HEK293 (cell line): ENCODE data around the gene TCTN2.

Source experiments
- CTCF ChIA-PET: fragments of 350-600 bp; formaldehyde crosslinking; extraction: SDS; loops from one replicate; lab custom pipeline; 2021; ENCODE audit warnings: antibody characterized with exemption; lab: Yijun Ruan, JAX
- POLR2A ChIA-PET: fragments of 300-600 bp; formaldehyde crosslinking; extraction: SDS; loops from one replicate; lab custom pipeline; 2020; ENCODE audit warnings: antibody characterized with exemption, inconsistent platforms; lab: Yijun Ruan, JAX
- H3K27ac ChIP-seq: fragments of 200-500 bp; sonication (Bioruptor generic); 2 replicates; pipeline ENCODE4 v1.5.1; 2014; ENCODE audit warnings: low read depth, low read length, control low read depth, inconsistent platforms; ENCODE audit errors: extremely low read depth
- H3K36me3 ChIP-seq, 2 experiments: fragments of 200-500 bp in 1 of 2; sonication (Bioruptor generic) in 1 of 2; 1 replicate in 1 of 2; 2 replicates in 1 of 2; pipeline ENCODE4 v1.5.1; 2014 to 2017; ENCODE audit warnings: inconsistent platforms in 2 of 2, low read length in 2 of 2; ENCODE audit not compliant: control insufficient read depth in 2 of 2, insufficient read depth in 1 of 2
- H3K4me1 ChIP-seq: fragments of 200-500 bp; sonication (Bioruptor generic); 2 replicates; pipeline ENCODE4 v1.5.1; 2014; ENCODE audit warnings: mild to moderate bottlenecking, low read length, inconsistent platforms; ENCODE audit not compliant: control insufficient read depth, insufficient read depth
- H3K4me3 ChIP-seq: 2 replicates; pipeline ENCODE4 v1.5.1; 2011; ENCODE audit warnings: low read depth, mild to moderate bottlenecking, control low read depth, low read length, moderate library complexity
- H3K9me3 ChIP-seq: fragments of 200-500 bp; sonication (Bioruptor generic); 2 replicates; pipeline ENCODE4 v1.5.1; 2014; ENCODE audit warnings: low read depth, low read length, inconsistent platforms; ENCODE audit not compliant: control insufficient read depth, insufficient read depth
- EGR2 ChIP-seq: fragments of 450-650 bp; formaldehyde crosslinking; IDR thresholded peaks from 2 replicates; pipeline ENCODE4 v1.5.1; 2016; ENCODE audit warnings: low read depth, missing biosample characterization, missing genetic modification characterization
- SP7 ChIP-seq: fragments of 450-650 bp; formaldehyde crosslinking; IDR thresholded peaks from 2 replicates; pipeline ENCODE4 v1.5.1; 2016; ENCODE audit warnings: missing biosample characterization, missing genetic modification characterization
- ZFP37 ChIP-seq: fragments of 450-650 bp; formaldehyde crosslinking; IDR thresholded peaks from 2 replicates; pipeline ENCODE4 v1.5.1; 2016; ENCODE audit warnings: missing biosample characterization, missing genetic modification characterization
- ZFP41 ChIP-seq: fragments of 450-650 bp; formaldehyde crosslinking; IDR thresholded peaks from 2 replicates; pipeline ENCODE4 v1.5.1; 2016; ENCODE audit warnings: missing biosample characterization, missing genetic modification characterization, borderline replicate concordance
- ZFP69B ChIP-seq: fragments of 450-650 bp; formaldehyde crosslinking; IDR thresholded peaks from 2 replicates; pipeline ENCODE4 v1.5.1; 2016; ENCODE audit warnings: missing biosample characterization, missing genetic modification characterization
- ZNF112 ChIP-seq: fragments of 450-650 bp; formaldehyde crosslinking; IDR thresholded peaks from 2 replicates; pipeline ENCODE4 v1.5.0; 2017; ENCODE audit warnings: missing biosample characterization, missing genetic modification characterization
- ZNF114 ChIP-seq: fragments of 450-650 bp; formaldehyde crosslinking; IDR thresholded peaks from 2 replicates; pipeline ENCODE4 v1.5.0; 2017; ENCODE audit warnings: missing biosample characterization, missing genetic modification characterization
- ZNF121 ChIP-seq: fragments of 450-650 bp; formaldehyde crosslinking; IDR thresholded peaks from 2 replicates; pipeline ENCODE4 v1.5.1; 2016; ENCODE audit warnings: missing biosample characterization, missing genetic modification characterization
- ZNF146 ChIP-seq: fragments of 450-650 bp; formaldehyde crosslinking; IDR thresholded peaks from 2 replicates; pipeline ENCODE4 v1.5.1; 2016; ENCODE audit warnings: missing biosample characterization, missing genetic modification characterization
- ZNF239 ChIP-seq: fragments of 450-650 bp; formaldehyde crosslinking; IDR thresholded peaks from 2 replicates; pipeline ENCODE4 v1.5.1; 2016; ENCODE audit warnings: missing biosample characterization, missing genetic modification characterization
- ZNF324 ChIP-seq: fragments of 450-650 bp; formaldehyde crosslinking; IDR thresholded peaks from 2 replicates; pipeline ENCODE4 v1.5.1; 2016; ENCODE audit warnings: missing biosample characterization, missing genetic modification characterization
- ZNF366 ChIP-seq: fragments of 450-650 bp; formaldehyde crosslinking; conservative IDR thresholded peaks from 2 replicates; pipeline ENCODE4 v1.5.1; 2016; ENCODE audit warnings: missing biosample characterization, missing genetic modification characterization
- ZNF529 ChIP-seq: fragments of 450-650 bp; formaldehyde crosslinking; IDR thresholded peaks from 2 replicates; pipeline ENCODE4 v1.5.1; 2017; ENCODE audit warnings: missing genetic modification characterization, missing biosample characterization; ENCODE audit not compliant: insufficient replicate concordance
- ZNF549 ChIP-seq: fragments of 450-650 bp; IDR thresholded peaks from 2 replicates; pipeline ENCODE4 v1.5.1; 2018; ENCODE audit warnings: missing biosample characterization, missing genetic modification characterization, mild to moderate bottlenecking, inconsistent platforms, moderate library complexity
- ZNF560 ChIP-seq: fragments of 450-650 bp; formaldehyde crosslinking; IDR thresholded peaks from 2 replicates; pipeline ENCODE4 v1.5.1; 2017; ENCODE audit warnings: missing biosample characterization, missing genetic modification characterization, borderline replicate concordance
- ZNF561 ChIP-seq: fragments of 450-650 bp; IDR thresholded peaks from 2 replicates; pipeline ENCODE4 v1.5.1; 2018; ENCODE audit warnings: missing biosample characterization, missing genetic modification characterization, borderline replicate concordance
- ZNF623 ChIP-seq: fragments of 450-650 bp; formaldehyde crosslinking; IDR thresholded peaks from 2 replicates; pipeline ENCODE4 v1.5.1; 2016; ENCODE audit warnings: missing biosample characterization, missing genetic modification characterization
- ZNF664 ChIP-seq: fragments of 450-650 bp; formaldehyde crosslinking; IDR thresholded peaks from 2 replicates; pipeline ENCODE4 v1.5.1; 2016; ENCODE audit warnings: missing biosample characterization, missing genetic modification characterization
- ZNF701 ChIP-seq: fragments of 450-650 bp; formaldehyde crosslinking; IDR thresholded peaks from 2 replicates; pipeline ENCODE4 v1.5.1; 2016; ENCODE audit warnings: missing biosample characterization, missing genetic modification characterization
- ZNF707 ChIP-seq: fragments of 450-650 bp; formaldehyde crosslinking; IDR thresholded peaks from 2 replicates; pipeline ENCODE4 v1.5.1; 2016; ENCODE audit warnings: missing biosample characterization, missing genetic modification characterization
- ZXDB ChIP-seq: fragments of 450-650 bp; formaldehyde crosslinking; IDR thresholded peaks from 2 replicates; pipeline ENCODE4 v1.5.1; 2016; ENCODE audit warnings: missing biosample characterization, missing genetic modification characterization
- TF ChIP-seq, protein P1 (sequence below): fragments of 450-650 bp; formaldehyde crosslinking; IDR thresholded peaks from 2 replicates; pipeline ENCODE4 v1.5.1; 2016; ENCODE audit warnings: missing biosample characterization, missing genetic modification characterization
- TF ChIP-seq, protein P2 (sequence below): fragments of 450-650 bp; formaldehyde crosslinking; IDR thresholded peaks from 2 replicates; pipeline ENCODE4 v1.5.1; 2016; ENCODE audit warnings: missing biosample characterization, missing genetic modification characterization
- TF ChIP-seq, protein P3 (sequence below): fragments of 450-650 bp; formaldehyde crosslinking; IDR thresholded peaks from 2 replicates; pipeline ENCODE4 v1.5.1; 2016; ENCODE audit warnings: missing biosample characterization, missing genetic modification characterization
- TF ChIP-seq, protein P4 (sequence below): fragments of 450-650 bp; formaldehyde crosslinking; IDR thresholded peaks from 2 replicates; pipeline ENCODE4 v1.5.1; 2017; ENCODE audit warnings: missing biosample characterization, mild to moderate bottlenecking, missing genetic modification characterization, moderate library complexity
- TF ChIP-seq, protein P5 (sequence below): fragments of 450-650 bp; formaldehyde crosslinking; IDR thresholded peaks from 2 replicates; pipeline ENCODE4 v1.5.1; 2016; ENCODE audit warnings: missing biosample characterization, missing genetic modification characterization

TCTN2 gene

DNA sequence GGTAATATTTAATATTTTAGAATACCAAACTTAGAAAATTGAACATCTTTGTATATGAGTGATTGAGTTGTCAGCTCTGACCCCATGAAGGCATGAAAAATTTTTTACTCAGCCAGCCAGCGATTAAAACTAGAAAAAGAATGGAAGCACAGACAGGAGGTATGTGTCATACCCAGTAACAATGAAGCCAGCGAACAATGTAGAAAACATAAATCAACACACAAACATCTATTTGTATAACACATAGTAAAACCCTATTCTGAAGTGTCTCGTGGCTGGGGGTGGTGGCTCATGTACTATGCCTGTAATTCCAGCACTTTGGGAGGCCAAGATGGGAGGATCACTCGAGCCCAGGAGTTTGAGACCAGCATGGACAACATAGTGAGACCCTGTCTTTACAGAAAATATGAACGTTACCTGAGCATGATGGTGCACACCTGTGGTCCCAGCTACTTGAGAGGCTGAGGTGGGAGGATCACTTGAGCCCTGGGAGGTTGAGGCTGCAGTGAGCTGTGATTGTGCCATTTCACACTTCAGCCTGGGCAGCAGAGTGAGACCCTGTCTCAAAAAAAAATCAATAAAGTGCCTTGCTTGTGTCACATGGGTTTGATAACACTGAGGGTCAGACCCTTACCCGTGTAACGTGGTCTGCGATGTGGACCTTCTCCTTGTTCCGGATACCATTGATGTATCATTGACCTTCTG is 5.9 kb downstream of the TCTN2 start:
- no peaks in the 10 kb centered on the region for H3K4me1 ChIP-seq
- no peak overlapping the region for H3K27ac ChIP-seq
- TF ChIP-seq ZNF121 (tag by site-specific recombination) (peak; percentile 75), EGR2 (tag by site-specific recombination) (no peak)
- H3K4me3 ChIP-seq: no peak overlapping the region
- POLR2A ChIA-PET: interaction anchor here (0.6 to 1.3 kb wide), 2 partner anchors 35 to 71 kb away, joined by 3 to 5 read pairs; partner anchors contain the start of gene ATP6V0A2
- CTCF ChIA-PET: no interaction called here
- H3K36me3 ChIP-seq: peaks cover 30 to 55% of the 10 kb centered on the region in 2 experiments; a peak in 2 of 3 replicates
- H3K9me3 ChIP-seq: no peaks in the 10 kb centered on the region

DNA sequence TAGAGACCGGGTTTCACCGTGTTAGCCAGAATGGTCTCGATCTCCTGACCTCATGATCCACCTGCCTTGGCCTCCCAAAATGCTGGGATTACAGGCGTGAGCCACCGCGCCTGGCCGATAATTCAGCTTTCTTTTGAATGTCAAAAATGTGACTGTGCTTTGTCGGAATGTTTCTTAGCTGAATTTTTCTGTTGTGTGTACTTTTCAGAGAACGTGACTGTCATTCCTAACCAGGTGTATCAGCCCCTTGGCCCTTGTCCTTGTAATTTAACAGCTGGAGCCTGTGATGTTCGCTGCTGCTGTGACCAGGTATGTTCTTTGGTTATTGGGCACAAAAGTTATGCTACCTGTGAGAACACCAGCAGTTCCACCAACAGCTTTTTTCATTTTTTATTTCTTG is 8.1 kb downstream of the TCTN2 start:
- POLR2A ChIA-PET: interaction anchor here (0.6 kb wide), 1 partner anchor 20 kb away, joined by 3 read pairs; no protein-coding TSS in a partner anchor
- Histone ChIP-seq H3K27ac (no peak overlapping the region), H3K36me3 (peaks cover 26 to 55% of the 10 kb centered on the region in 2 experiments; a peak in 2 of 3 replicates), H3K9me3 (no peaks in the 10 kb centered on the region), H3K4me3 (no peak overlapping the region), H3K4me1 (no peaks in the 10 kb centered on the region)
- TF ChIP-seq ZXDB (tag by site-specific recombination) (no peak), ZNF623 (tag by site-specific recombination) (no peak), ZNF239 (no peak), ZNF366 (tag by site-specific recombination) (no peak), ZNF324 (tag by site-specific recombination) (no peak), ZNF112 (tag by site-specific recombination) (no peak), ZNF560 (tag by site-specific recombination) (no peak), ZFP69B (tag by site-specific recombination) (no peak), SP7 (tag by site-specific recombination) (no peak), ZNF529 (tag by site-specific recombination) (no peak), ZFP37 (tag by site-specific recombination) (no peak), ZFP41 (tag by site-specific recombination) (no peak), ZNF549 (tag by site-specific recombination) (no peak)
- TF ChIP-seq, protein P1, sequence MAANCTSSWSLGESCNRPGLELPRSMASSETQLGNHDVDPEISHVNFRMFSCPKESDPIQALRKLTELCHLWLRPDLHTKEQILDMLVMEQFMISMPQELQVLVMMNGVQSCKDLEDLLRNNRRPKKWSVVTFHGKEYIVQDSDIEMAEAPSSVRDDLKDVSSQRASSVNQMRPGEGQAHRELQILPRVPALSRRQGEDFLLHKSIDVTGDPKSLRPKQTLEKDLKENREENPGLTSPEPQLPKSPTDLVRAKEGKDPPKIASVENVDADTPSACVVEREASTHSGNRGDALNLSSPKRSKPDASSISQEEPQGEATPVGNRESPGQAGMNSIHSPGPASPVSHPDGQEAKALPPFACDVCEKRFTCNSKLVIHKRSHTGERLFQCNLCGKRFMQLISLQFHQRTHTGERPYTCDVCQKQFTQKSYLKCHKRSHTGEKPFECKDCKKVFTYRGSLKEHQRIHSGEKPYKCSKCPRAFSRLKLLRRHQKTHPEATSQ (tag by site-specific recombination): no peak
- TF ChIP-seq, protein P2, sequence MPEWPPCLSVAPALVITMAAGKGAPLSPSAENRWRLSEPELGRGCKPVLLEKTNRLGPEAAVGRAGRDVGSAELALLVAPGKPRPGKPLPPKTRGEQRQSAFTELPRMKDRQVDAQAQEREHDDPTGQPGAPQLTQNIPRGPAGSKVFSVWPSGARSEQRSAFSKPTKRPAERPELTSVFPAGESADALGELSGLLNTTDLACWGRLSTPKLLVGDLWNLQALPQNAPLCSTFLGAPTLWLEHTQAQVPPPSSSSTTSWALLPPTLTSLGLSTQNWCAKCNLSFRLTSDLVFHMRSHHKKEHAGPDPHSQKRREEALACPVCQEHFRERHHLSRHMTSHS: no peak
- TF ChIP-seq, protein P3, sequence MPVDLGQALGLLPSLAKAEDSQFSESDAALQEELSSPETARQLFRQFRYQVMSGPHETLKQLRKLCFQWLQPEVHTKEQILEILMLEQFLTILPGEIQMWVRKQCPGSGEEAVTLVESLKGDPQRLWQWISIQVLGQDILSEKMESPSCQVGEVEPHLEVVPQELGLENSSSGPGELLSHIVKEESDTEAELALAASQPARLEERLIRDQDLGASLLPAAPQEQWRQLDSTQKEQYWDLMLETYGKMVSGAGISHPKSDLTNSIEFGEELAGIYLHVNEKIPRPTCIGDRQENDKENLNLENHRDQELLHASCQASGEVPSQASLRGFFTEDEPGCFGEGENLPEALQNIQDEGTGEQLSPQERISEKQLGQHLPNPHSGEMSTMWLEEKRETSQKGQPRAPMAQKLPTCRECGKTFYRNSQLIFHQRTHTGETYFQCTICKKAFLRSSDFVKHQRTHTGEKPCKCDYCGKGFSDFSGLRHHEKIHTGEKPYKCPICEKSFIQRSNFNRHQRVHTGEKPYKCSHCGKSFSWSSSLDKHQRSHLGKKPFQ (tag by site-specific recombination): no peak
- CTCF ChIA-PET: no interaction called here

DNA sequence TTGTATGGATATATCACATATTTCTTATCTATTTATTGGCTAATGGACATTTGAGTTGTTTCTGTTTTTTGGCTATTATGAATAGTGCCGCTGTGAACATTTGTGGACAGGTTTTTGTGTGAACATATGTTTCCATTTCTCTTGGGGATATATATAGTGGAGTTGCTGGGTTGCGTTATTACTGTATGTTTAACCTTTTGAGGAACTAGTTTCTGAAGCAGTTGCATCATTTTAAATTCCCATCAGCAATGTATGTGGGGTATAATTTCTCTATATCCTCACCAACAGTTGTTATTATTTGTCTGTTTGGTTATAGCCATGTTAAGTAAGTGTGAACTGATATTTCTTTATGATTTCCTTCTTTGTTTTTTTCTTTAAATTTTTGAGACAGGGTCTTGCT is 10.7 kb downstream of the TCTN2 start:
- H3K4me1 ChIP-seq: no peaks in the 10 kb centered on the region
- H3K4me3 ChIP-seq: no peak overlapping the region
- ChIA-PET CTCF (no interaction called here), POLR2A (no interaction called here)
- H3K9me3 ChIP-seq: no peaks in the 10 kb centered on the region
- no peak overlapping the region for H3K27ac ChIP-seq
- H3K36me3 ChIP-seq: peaks cover 21 to 45% of the 10 kb centered on the region in 2 experiments; a peak in 2 of 3 replicates
- TF ChIP-seq ZNF664: no peak
- no peak for TF ChIP-seq ZNF701 (tag by site-specific recombination)
- TF ChIP-seq ZNF561 (tag by site-specific recombination): no peak
- TF ChIP-seq, protein P4, sequence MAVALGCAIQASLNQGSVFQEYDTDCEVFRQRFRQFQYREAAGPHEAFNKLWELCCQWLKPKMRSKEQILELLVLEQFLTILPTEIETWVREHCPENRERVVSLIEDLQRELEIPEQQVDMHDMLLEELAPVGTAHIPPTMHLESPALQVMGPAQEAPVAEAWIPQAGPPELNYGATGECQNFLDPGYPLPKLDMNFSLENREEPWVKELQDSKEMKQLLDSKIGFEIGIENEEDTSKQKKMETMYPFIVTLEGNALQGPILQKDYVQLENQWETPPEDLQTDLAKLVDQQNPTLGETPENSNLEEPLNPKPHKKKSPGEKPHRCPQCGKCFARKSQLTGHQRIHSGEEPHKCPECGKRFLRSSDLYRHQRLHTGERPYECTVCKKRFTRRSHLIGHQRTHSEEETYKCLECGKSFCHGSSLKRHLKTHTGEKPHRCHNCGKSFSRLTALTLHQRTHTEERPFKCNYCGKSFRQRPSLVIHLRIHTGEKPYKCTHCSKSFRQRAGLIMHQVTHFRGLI (tag by site-specific recombination): no peak
- TF ChIP-seq, protein P5, sequence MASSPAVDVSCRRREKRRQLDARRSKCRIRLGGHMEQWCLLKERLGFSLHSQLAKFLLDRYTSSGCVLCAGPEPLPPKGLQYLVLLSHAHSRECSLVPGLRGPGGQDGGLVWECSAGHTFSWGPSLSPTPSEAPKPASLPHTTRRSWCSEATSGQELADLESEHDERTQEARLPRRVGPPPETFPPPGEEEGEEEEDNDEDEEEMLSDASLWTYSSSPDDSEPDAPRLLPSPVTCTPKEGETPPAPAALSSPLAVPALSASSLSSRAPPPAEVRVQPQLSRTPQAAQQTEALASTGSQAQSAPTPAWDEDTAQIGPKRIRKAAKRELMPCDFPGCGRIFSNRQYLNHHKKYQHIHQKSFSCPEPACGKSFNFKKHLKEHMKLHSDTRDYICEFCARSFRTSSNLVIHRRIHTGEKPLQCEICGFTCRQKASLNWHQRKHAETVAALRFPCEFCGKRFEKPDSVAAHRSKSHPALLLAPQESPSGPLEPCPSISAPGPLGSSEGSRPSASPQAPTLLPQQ (tag by site-specific recombination): no peak
- TF ChIP-seq ZNF707 (tag by site-specific recombination): no peak
- no peak for TF ChIP-seq ZNF114 (tag by site-specific recombination)
- TF ChIP-seq ZNF146 (tag by site-specific recombination): no peak
